ENCODE measurements around the gene SOWAHB.
"Not testable (repeated sequence)": the region's sequence is repeated elsewhere in the genome, so short reads cannot be mapped to it uniquely, and the experiment has no call there.

SOWAHB gene

DNA sequence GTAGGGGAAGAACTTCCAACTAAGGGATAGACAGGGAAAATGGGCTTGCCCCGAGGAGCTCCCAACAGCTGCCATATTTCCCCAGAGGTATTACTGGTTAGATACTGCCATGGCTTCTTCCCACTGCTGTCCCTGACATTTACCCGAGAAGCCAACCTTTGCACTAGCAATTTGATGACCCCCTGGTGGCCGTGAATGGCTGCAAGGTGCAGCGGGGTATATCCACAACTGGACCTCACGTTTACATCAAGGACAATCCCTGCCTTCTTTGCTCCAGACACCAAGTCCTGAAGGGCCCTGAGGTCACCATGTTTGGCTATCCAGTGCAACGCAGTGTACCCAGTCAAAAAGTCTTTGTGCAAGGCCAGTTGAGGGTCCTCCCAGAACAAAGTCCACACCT is 2.3 kb downstream of the SOWAHB start:
- DNase-seq: no peak

DNA sequence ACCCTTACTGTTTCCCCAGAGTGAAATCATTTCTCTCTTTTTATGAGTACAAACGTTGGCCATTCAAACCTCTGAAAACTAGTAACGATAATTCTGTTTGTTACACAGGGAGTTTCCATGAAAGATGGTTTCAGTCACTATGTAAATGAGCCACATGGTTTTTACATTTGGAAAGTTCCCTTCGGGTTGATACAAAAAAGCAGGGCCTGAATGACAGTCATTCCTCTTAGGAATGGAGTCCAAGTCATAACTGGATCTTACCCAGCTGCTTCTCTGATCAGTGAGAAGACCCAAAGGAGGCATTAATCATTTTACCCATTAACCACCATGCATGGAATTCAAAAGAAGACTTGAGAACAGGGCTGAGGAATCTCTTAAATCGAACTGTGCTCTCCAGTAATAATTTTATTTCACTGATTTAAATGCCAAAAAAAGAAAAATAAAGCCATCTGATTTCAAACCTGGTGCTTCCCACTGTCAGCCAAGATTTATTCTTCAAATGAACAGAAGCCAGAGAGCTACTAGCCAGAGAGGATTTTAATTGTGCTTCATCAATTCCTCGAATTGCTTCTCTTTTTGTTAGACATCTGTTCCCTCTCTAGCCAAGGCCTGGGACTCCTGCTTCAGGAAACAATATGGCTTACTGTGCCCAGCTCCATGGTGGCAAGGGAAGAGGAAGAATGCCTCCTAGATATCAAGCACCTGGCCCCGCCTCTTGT is 3.2 kb downstream of the SOWAHB start:
- DNase-seq: no peak

DNA sequence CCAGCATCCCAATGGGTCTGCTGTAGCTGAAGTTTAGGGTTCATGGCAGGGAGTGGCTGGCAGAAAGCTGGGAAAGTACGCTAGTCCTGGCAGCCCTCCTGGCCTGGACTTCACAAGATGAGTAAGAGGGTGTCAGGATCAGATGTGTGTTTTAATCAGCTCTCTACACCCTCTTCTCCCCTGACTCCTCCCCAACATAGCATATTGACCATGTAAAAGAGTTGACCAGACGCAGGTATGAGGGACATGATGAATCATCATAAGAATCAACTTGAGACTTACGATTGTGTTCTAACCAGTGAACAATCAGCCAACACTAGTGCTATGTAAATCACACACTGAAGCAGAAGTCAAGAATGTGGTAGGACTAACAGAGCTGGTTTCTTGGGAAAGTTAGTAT is 5.3 kb downstream of the SOWAHB start:
- no peak for DNase-seq

DNA sequence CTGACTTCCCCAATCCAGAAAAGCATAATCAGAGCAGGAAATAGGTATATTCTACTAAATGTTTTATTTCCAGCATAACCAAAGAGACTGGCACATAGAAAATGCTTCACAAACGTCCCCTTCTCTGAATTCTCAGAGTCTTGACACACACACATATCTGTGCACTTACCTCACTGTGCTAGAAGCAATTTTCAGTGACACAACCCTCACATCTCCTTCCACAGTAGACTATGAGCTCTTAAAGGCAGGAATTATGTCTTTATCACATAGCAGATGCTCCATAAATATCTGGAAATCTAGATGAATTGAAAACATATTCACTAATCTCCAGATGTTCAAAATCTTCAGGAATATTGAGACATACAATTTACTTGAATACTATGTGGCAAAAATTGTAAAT is 5.9 kb downstream of the SOWAHB start:
- DNase-seq: no peak

- no peak for DNase-seq
These were observed 11.0 kb downstream of the SOWAHB start for GRCh38 chr4:76886848-76887441.

- DNase-seq: no peak
These were observed 11.7 kb downstream of the SOWAHB start for GRCh38 chr4:76886214-76886613.

DNA sequence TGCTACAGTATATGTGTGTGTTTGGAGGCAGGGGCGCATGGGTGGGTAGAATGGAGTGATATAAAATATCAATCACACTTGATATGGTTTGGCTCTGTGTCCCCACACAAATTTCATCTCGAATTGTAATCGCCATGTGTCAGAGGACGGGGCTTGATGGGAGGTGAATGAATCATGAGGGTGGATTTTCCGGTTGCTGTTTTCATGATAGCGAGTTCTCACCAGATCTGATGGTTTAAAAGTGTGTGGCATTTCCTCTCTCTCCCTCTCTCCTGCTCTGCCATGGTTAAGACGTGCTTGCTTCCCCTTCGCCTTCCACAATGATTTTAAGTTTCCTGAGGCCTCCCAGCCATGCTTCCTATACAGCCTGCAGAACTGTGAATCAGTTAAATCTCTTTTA is 14.8 kb downstream of the SOWAHB start:
- no peak for DNase-seq

- no peak for DNase-seq
These were observed 15.3 kb downstream of the SOWAHB start for GRCh38 chr4:76882630-76883029.

GRCh38 chr4:76881375-76881774 is 16.6 kb downstream of the SOWAHB start:
- DNase-seq: no peak

- no peak for DNase-seq
These were observed 18.1 kb downstream of the SOWAHB start for GRCh38 chr4:76879731-76880364.

- not testable (repeated sequence) for DNase-seq
These were observed 19.2 kb downstream of the SOWAHB start for GRCh38 chr4:76878641-76879165.

GRCh38 chr4:76874176-76874575 is 23.8 kb downstream of the SOWAHB start:
- no peak for DNase-seq

- DNase-seq: no peak
These were observed 24.4 kb downstream of the SOWAHB start for GRCh38 chr4:76873495-76873894.

- no peak for DNase-seq
These were observed 25.4 kb downstream of the SOWAHB start for GRCh38 chr4:76872556-76872955.

GRCh38 chr4:76868780-76869179 is 29.2 kb downstream of the SOWAHB start:
- not testable (repeated sequence) for DNase-seq

- DNase-seq: no peak
These were observed 29.9 kb downstream of the SOWAHB start for GRCh38 chr4:76867880-76868655.

- no peak for DNase-seq
These were observed 30.6 kb downstream of the SOWAHB start for GRCh38 chr4:76867377-76867776.

GRCh38 chr4:76866641-76867040 is 31.3 kb downstream of the SOWAHB start:
- no peak for DNase-seq

DNA sequence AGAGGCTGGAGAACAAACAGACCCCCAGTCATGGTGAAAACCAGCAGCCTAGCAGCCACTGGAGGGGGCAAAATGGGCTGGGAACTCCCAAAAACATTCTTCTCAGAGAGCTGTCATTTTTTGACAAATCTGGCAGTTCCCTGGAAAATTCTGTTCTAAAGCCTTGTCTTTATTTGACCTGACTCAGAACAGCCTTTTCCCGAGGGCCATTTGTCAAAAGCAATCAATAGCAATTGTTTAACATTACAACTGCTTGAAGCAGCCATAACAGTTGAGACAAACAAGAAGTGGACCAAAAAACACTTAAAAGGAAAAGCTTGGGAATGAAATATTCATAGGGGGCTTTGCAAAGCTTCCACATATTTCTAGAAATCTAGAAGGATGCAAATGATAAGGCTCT is 39.6 kb downstream of the SOWAHB start:
- DNase-seq: no peak

GRCh38 chr4:76857074-76857409 is 40.9 kb downstream of the SOWAHB start:
- DNase-seq: no peak

DNA sequence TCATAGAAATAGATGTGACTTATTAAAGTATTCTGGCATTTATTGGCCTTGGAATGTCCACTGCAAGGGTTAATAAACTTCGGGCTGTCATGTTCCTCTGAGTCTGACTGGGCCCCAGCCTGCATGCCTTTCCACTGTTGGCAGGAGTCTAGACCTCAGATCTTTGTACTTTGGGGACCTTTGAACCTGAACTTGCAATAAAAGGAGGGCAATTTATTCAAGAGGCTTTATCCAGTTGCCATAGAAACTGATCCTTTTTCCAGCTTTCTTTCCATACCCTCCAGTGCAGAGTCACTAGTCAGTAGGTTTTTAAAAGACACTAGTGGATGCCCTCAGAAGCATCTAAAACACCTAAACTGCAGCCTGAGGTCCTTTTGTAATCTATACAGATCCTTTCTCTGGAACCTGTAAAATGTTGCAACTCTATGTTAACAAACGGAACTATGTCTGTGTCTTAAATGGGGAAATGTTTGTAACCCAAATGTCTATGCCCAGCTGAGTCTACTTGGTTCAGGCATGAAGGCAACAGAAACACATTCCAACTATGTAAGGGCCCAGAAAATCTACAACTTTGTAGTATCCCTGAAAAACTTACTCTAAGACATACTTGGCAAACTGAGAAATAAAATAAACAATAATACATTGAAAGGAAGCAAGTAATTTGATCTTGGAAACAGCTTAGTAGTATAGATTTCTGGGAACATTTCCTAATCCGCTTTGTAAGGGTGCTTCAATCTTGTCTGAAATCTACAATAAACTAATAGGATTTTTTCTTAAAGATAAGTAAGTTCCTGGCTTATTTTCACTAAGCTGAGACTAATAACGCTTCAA is 41.5 kb downstream of the SOWAHB start:
- DNase-seq: no peak

DNA sequence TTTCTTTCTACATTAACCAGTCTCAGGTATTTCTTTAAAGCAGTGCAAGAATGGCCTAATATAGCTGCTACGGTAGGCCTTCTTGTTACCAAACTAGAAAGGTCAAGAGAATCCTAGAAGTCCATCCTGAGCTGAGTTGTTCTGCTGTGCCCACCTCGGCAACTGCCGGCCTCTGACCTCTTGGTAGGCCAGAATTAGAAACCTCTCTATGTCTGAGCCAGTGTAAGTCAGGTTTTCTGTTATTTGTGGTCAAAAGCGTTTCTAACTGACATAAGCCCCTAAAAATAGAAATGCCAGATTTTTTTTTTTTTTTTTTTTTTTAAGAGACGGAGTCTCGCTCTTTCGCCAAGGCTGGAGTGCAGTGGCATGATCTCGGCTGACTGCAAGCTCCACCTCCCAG is 43.1 kb downstream of the SOWAHB start:
- no peak for DNase-seq

DNA sequence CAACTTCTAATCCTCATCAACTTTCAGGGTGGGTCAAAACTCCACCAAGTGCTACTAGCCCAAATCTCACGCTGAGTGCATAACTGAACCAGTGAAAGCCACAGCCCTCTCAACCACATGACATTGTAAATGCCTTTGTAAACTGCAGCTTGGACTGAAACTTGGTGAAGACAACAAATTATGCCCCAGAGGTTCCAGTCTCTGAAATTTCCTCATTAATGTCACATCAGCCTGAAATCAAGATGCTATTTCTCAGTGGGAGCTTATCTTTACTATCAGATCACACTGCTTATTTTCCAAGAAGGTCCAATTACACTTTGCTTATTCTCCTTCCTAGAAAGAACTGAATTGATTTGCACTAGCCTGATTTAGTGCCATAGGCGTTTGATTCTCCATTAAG is 46.6 kb downstream of the SOWAHB start:
- no peak for DNase-seq
